ENCODE measurements around the gene SSBP3.

DNA sequence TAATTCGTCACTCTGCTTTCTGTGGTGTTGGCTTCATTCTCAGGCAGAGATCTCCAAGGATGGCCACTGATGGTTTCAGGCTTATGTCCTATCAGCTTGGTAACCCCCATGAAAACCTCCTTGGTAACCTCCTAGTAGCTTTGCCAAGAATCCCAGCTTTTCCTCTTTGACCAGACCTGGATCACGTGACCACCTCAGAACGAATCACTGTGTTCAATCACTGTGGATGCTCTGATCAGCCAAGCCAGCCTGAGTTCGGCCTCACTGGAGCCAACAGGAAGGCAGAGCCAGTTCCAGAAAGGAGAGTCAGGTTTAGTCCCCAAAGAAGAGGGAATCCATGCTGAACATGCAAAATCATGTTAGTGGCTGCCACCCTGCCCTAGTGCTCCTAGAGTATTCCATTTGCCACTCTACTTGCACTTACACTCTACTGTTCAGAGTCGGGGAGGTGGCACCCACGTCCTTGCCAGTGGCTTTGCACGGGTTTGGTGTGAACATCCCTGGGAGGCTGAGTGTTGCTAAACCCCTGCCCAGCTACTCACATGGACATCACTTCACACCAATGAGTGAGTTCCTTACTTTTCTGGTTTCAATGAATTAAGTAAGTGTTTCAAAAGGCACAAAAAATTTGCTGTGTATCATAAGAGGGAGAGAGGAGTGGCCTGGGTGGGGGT is 33.5 kb upstream of the SSBP3 start:
- TF ChIP-seq POLR2AphosphoS5 (IDR thresholded peaks at IDR 0.05): no peak
- TF ChIP-seq, protein P1, sequence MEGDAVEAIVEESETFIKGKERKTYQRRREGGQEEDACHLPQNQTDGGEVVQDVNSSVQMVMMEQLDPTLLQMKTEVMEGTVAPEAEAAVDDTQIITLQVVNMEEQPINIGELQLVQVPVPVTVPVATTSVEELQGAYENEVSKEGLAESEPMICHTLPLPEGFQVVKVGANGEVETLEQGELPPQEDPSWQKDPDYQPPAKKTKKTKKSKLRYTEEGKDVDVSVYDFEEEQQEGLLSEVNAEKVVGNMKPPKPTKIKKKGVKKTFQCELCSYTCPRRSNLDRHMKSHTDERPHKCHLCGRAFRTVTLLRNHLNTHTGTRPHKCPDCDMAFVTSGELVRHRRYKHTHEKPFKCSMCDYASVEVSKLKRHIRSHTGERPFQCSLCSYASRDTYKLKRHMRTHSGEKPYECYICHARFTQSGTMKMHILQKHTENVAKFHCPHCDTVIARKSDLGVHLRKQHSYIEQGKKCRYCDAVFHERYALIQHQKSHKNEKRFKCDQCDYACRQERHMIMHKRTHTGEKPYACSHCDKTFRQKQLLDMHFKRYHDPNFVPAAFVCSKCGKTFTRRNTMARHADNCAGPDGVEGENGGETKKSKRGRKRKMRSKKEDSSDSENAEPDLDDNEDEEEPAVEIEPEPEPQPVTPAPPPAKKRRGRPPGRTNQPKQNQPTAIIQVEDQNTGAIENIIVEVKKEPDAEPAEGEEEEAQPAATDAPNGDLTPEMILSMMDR (IDR thresholded peaks at IDR 0.05): no peak

Measured in breast epithelium (tissue), 3 donors.